Skeletal muscle cell (primary cell): ENCODE data around the gene RAB17.

Source experiments
- DNase-seq: peaks from one replicate; pipeline ENCODE4 v3.0.0-alpha.2; 2010; ENCODE audit warnings: low read depth
- H3K4me3 ChIP-seq: 2 replicates; pipeline ENCODE4 v1.5.1; 2011; ENCODE audit warnings: low read depth, mild to moderate bottlenecking, control low read depth, low read length, moderate library complexity

Gene RAB17

GRCh38 chr2:237546040-237546875 lies 44.3 kb downstream of the RAB17 start:
- H3K4me3 ChIP-seq: no peak overlapping the region
- DNase-seq: no peak

GRCh38 chr2:237542001-237542704 lies 48.4 kb downstream of the RAB17 start:
- no peak overlapping the region for H3K4me3 ChIP-seq
- no peak for DNase-seq

GRCh38 chr2:237541243-237541642 lies 49.3 kb downstream of the RAB17 start:
- DNase-seq: no peak
- no peak overlapping the region for H3K4me3 ChIP-seq

GRCh38 chr2:237540823-237541222 lies 49.7 kb downstream of the RAB17 start:
- DNase-seq: peak; percentile 14
- no peak overlapping the region for H3K4me3 ChIP-seq

- DNase-seq: no peak
- H3K4me3 ChIP-seq: no peak overlapping the region
These were observed 50.2 kb downstream of the RAB17 start for GRCh38 chr2:237540223-237540775.

GRCh38 chr2:237539681-237540080 lies 50.9 kb downstream of the RAB17 start:
- H3K4me3 ChIP-seq: no peak overlapping the region
- no peak for DNase-seq

GRCh38 chr2:237538901-237539300 lies 51.6 kb downstream of the RAB17 start:
- H3K4me3 ChIP-seq: no peak overlapping the region
- DNase-seq: no peak

GRCh38 chr2:237538001-237538720 lies 52.4 kb downstream of the RAB17 start:
- no peak for DNase-seq
- H3K4me3 ChIP-seq: no peak overlapping the region

GRCh38 chr2:237536617-237537016 lies 53.9 kb downstream of the RAB17 start:
- DNase-seq: no peak
- H3K4me3 ChIP-seq: no peak overlapping the region

- no peak overlapping the region for H3K4me3 ChIP-seq
- DNase-seq: no peak
These were observed 54.5 kb downstream of the RAB17 start for GRCh38 chr2:237536083-237536415.

- DNase-seq: no peak
- H3K4me3 ChIP-seq: no peak overlapping the region
These were observed 55.0 kb downstream of the RAB17 start for GRCh38 chr2:237535385-237536082.

GRCh38 chr2:237534380-237534779 lies 56.2 kb downstream of the RAB17 start:
- no peak overlapping the region for H3K4me3 ChIP-seq
- no peak for DNase-seq

- no peak overlapping the region for H3K4me3 ChIP-seq
- peak; percentile 60 for DNase-seq
These were observed 56.8 kb downstream of the RAB17 start for GRCh38 chr2:237533668-237534161.

- DNase-seq: no peak
- no peak overlapping the region for H3K4me3 ChIP-seq
These were observed 58.4 kb downstream of the RAB17 start for GRCh38 chr2:237532160-237532559.

- no peak for DNase-seq
- H3K4me3 ChIP-seq: no peak overlapping the region
These were observed 59.8 kb downstream of the RAB17 start for GRCh38 chr2:237530472-237531433.

- no peak overlapping the region for H3K4me3 ChIP-seq
- no peak for DNase-seq
These were observed 60.8 kb downstream of the RAB17 start for GRCh38 chr2:237529452-237530402.

- no peak overlapping the region for H3K4me3 ChIP-seq
- no peak for DNase-seq
These were observed 62.8 kb downstream of the RAB17 start for GRCh38 chr2:237527766-237528165.
